AG04450 (cell line): ENCODE measurements around the gene HSD17B8. TPM values are rescaled to one million over a fixed set of nuclear protein-coding genes. Genes with fewer than 3 reads are reported as not detected.

Experiments used
- CTCF ChIA-PET: fragments of 300-600, 350-600 bp; formaldehyde crosslinking; extraction: SDS; loops from one replicate; lab custom pipeline; 2022; ENCODE audit warnings: antibody characterized with exemption, inconsistent platforms; lab: Charles Lee
- POLR2A ChIA-PET: fragments of 350-600 bp; formaldehyde crosslinking; extraction: SDS; loops from one replicate; lab custom pipeline; 2021; ENCODE audit warnings: antibody characterized with exemption, inconsistent platforms; lab: Yijun Ruan, JAX
- DNase-seq: peaks from one replicate; pipeline ENCODE4 v3.0.0-alpha.2; 2011; ENCODE audit warnings: low read depth, low spot score
- H3K27ac ChIP-seq: one replicate; pipeline ENCODE4 v1.5.1; 2012; ENCODE audit warnings: low read depth, low read length, control low read depth
- H3K27me3 ChIP-seq: one replicate; pipeline ENCODE4 v1.6.0; 2012; ENCODE audit warnings: low read length; ENCODE audit not compliant: control insufficient read depth, insufficient read depth
- H3K4me3 ChIP-seq: 2 replicates; pipeline ENCODE4 v1.5.1; 2011; ENCODE audit warnings: mild to moderate bottlenecking, low read depth, low read length, control low read depth
- H3K9me3 ChIP-seq: 2 replicates; pipeline ENCODE4 v1.5.1; 2012; ENCODE audit warnings: low read length; ENCODE audit not compliant: control insufficient read depth, insufficient read depth
- CTCF ChIP-seq: IDR thresholded peaks from 2 replicates; pipeline ENCODE4 v1.5.1; 2011; ENCODE audit warnings: low read depth, low read length, control low read depth, inconsistent platforms
- polyA plus RNA-seq: library from polyadenylated mRNA; depleted of rRNA; stranded (reverse); fragments of >200 nt; gene quantifications from 2 replicates; pipeline ENCODE4 v1.2.3, GENCODE V29; 2011

Gene HSD17B8
- polyA plus RNA-seq, 1 experiment, result 4.9 TPM

- H3K27ac ChIP-seq, result no peak overlapping the region
- DNase-seq, result no peak
Measured at GRCh38 chr6:33212857-33213165, 8.4 kb downstream of the HSD17B8 start.

GRCh38 chr6:33213166-33213988, 8.9 kb downstream of the HSD17B8 start:
- Histone ChIP-seq H3K9me3 (no peaks in the 10 kb centered on the region), H3K4me3 (peak overlapping the region; percentile 64), H3K27me3 (peaks cover 8% of the 10 kb centered on the region), H3K27ac (no peak overlapping the region)
- no peak for DNase-seq
- POLR2A ChIA-PET, result interaction anchor here (0.8 to 1.0 kb wide), 3 partner anchors 9 to 241 kb away, joined by 3 to 4 read pairs (median 3); partner anchors contain the start of gene HSD17B8
- CTCF ChIA-PET, result interaction anchor here (0.7 to 1.1 kb wide), 2 partner anchors 36 to 1018 kb away, joined by 3 read pairs; no protein-coding TSS in a partner anchor
- no peak for TF ChIP-seq CTCF

More at GRCh38 chr6:33212857-33213165, 8.4 kb downstream of the HSD17B8 start:
- Histone ChIP-seq H3K27me3 (peaks cover 8% of the 10 kb centered on the region), H3K4me3 (peak overlapping the region; percentile 64), H3K9me3 (no peaks in the 10 kb centered on the region; the same call in 1 of the 2 replicates)
- TF ChIP-seq CTCF, result no peak
- POLR2A ChIA-PET, result interaction anchor here (0.8 to 1.0 kb wide), 3 partner anchors 8 to 241 kb away, joined by 3 to 4 read pairs (median 3); partner anchors contain the start of gene HSD17B8
- CTCF ChIA-PET, result interaction anchor here (0.7 to 1.1 kb wide), 2 partner anchors 36 to 1018 kb away, joined by 3 read pairs; no protein-coding TSS in a partner anchor

- peak overlapping the region; percentile 64 for H3K4me3 ChIP-seq
- no peak for TF ChIP-seq CTCF
- H3K27me3 ChIP-seq, result peaks cover 11% of the 10 kb centered on the region
- ChIA-PET POLR2A (no interaction called here), CTCF (no interaction called here)
- no peak for DNase-seq
- no peaks in the 10 kb centered on the region for H3K9me3 ChIP-seq
- no peak overlapping the region for H3K27ac ChIP-seq
Measured at GRCh38 chr6:33213989-33214335, 9.5 kb downstream of the HSD17B8 start.

GRCh38 chr6:33215271-33216116, 11.0 kb downstream of the HSD17B8 start:
- H3K27ac ChIP-seq, result no peak overlapping the region
- DNase-seq, result no peak
- ChIA-PET POLR2A (interaction anchor here (0.5 kb wide), 1 partner anchor 11 kb away, joined by 3 read pairs; no protein-coding TSS in a partner anchor), CTCF (interaction anchor here (0.6 to 0.7 kb wide), 2 partner anchors 17 to 33 kb away, joined by 3 read pairs; no protein-coding TSS in a partner anchor)
- peaks cover 11% of the 10 kb centered on the region for H3K27me3 ChIP-seq
- H3K4me3 ChIP-seq, result no peak overlapping the region
- no peaks in the 10 kb centered on the region for H3K9me3 ChIP-seq
- TF ChIP-seq CTCF, result no peak
